CD4-positive, alpha-beta T cell treated with Interleukin-4 for 4 hours (primary cell): ENCODE measurements around the gene SIX6.

Experiments used
- DNase-seq: peaks from one replicate; pipeline ENCODE4 v3.0.0-alpha.2; 2020

Gene SIX6

DNA sequence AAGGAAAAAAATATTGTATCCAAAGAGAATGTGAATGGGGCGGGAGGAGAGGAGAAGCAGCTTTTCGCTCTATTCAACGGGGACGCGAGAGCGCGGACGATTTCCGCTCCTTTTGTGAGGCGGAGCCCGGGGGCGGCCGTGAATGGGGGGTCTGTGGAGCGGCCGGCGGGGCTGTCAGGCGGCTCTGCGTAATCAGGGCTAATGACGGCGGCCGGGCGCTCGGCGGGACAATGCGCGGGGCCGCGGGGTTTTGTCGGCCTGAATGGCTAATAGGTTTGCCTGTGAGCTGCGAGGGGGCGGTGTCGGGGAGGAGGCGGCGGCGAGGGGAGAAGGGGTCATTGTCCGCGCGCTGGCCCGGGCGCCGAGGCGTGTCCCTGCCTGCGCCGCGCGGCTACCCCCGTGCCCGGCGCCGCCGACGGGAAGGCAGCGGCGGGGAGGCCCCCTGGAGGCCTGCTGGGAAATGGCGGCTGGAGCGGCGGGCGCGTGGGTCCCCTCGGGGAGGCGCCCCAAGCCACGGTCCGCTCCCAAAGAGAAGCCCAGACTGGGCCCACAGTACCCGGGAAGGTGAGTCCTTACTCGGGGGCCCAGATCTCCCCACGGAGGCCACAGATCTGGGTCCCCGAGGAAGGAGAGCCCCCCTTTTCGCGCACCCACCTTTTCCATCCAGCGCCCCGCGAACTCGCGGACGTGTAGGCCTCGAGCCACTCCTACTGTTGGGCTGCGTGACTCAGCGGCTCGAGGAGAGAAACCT lies 6.0 kb downstream of the SIX6 start:
- no peak for DNase-seq

- DNase-seq: no peak
Observed at GRCh38 chr14:60515511-60516289, 6.8 kb downstream of the SIX6 start.

- no peak for DNase-seq
Observed at GRCh38 chr14:60532442-60532841, 23.5 kb downstream of the SIX6 start.

DNA sequence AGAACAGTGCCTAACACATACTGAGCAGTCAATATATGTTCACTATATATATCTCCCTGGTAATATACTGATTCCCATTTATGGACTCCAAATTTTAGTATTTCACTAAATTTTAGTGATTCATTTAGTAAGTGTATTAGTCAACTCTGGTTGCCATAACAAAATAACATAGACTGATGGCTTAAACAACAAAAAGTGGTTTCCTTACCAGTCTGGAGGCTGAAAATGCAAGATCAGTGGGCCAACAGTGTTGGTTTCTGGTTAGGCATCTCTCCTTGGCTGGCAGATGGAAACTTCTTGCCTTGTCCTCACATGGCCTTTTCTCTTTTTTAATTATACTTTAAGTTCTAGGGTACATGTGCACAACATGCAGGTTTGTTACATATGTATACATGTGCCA lies 28.7 kb downstream of the SIX6 start:
- no peak for DNase-seq

DNA sequence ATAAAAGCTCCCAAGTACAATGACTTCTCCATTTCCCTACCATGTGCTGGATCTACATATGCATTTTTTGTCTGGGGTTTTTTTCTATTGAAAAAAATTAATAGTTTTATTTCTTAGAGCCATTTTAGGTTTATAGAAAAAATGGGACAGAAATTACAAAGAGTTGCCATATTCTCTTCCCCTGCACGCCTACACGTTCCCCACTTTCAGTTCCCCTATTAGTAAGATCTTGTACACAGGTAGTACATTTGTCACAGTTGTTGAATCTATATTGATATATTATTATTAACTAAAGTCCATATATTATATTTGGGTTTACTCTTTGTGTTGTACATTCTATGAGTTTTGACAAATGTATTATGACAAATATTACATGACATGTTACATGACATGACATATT lies 35.7 kb downstream of the SIX6 start:
- DNase-seq: no peak

DNA sequence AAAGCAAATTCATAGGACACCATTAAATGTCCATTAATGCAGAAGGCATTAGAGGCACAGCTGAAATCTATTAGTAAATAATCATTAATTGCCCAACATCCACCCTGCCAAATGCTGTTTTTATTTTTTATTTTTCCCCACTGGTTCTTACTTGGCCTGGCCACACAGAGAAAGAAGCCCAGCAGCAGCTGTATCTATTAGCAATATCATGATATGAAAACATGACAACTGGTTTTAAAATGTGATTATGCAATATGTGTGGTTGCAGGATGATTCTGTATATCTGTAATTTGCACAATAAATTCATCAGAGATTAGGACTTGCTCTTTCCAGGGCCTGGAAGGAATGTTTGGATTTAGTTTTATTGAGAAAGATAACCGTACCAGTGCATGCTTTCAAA lies 44.9 kb downstream of the SIX6 start:
- DNase-seq: no peak

DNA sequence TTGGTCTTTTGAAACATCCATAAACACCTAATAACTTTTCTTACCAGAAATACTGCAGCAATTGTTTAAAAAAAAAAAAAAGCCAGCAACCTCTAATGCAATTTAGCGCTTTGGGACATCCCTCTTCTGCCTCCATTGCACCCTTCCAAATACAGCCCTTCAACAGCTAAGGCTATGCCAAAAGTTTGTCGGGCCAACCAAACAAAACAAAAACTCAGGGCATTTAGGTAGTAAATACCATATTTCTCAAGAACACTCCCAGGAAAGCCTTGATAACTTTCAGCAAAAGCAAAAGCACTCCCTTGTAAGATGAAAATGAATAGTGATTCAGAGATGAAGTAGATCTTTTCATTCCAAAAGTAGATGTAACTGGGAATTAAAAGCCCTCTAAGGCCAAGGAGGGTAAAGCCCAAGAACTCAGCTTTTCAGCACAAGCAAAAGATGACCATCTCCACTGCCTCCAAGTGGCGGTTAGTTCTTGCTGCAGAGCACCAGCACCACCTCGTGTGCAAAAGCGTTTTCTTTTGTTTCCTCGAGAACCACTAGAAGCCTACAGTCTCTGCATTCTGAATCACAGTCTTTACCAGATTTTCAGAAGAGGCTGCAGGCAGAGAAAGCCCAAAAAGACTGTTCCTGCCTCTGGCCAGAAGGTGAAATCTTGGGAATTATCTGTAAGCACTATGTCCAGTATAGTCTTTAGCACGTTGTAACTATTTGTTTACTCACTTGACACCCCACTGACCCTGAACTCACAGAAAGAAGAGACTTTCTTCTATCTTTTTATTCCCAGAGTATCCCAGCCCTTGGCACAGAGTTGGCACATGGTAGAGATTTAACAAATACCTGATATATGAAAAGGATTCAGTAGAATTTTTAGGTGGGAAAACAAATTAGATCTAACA lies 53.1 kb downstream of the SIX6 start:
- DNase-seq: no peak
